Uterus (tissue), 2 donors: ENCODE data around the gene RAB26.

ENCODE experiments used
- POLR2A ChIP-seq, 2 donors: fragments of 450-650 bp; IDR thresholded peaks; one replicate each; pipeline ENCODE4 v1.6.1; 2016; ENCODE audit warnings: antibody characterized with exemption in 2 of 2, mild to moderate bottlenecking in 1 of 2, moderate library complexity in 1 of 2
- TF ChIP-seq, protein P1 (sequence below), 4 experiments: fragments of 200-600 bp in 2 of 4; fragments of 450-650 bp in 2 of 4; sonication (generic) in 2 of 4; IDR thresholded peaks; one replicate each; pipeline ENCODE4 v1.5.1; 2016 to 2019; ENCODE audit warnings: antibody characterized with exemption in 4 of 4, mild to moderate bottlenecking in 2 of 4, moderate library complexity in 1 of 4

DNA sequence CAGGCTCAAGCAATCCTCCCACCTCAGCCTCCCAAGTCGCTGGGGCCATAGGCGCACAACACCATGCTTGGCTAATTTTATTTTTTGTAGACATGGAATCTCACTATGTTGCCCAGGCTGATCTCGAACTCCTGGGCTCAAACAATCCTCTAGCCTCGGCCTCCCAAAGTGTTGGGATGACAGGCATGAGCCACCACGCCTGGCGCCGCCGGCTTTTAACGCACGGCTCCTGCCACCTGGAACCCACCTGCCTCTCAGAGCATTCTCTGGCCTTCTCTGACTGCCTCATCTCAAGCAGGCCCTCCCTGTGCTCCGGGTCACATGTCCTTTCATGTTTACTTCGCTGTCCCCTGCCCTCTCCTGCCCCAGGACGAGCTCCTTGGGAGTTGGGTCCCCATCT lies 37.6 kb downstream of the RAB26 start:
- TF ChIP-seq, protein P1, sequence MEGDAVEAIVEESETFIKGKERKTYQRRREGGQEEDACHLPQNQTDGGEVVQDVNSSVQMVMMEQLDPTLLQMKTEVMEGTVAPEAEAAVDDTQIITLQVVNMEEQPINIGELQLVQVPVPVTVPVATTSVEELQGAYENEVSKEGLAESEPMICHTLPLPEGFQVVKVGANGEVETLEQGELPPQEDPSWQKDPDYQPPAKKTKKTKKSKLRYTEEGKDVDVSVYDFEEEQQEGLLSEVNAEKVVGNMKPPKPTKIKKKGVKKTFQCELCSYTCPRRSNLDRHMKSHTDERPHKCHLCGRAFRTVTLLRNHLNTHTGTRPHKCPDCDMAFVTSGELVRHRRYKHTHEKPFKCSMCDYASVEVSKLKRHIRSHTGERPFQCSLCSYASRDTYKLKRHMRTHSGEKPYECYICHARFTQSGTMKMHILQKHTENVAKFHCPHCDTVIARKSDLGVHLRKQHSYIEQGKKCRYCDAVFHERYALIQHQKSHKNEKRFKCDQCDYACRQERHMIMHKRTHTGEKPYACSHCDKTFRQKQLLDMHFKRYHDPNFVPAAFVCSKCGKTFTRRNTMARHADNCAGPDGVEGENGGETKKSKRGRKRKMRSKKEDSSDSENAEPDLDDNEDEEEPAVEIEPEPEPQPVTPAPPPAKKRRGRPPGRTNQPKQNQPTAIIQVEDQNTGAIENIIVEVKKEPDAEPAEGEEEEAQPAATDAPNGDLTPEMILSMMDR (IDR thresholded peaks at IDR 0.05) = no peak
- TF ChIP-seq POLR2A (IDR thresholded peaks at IDR 0.05) = no peak
